GM13977 (cell line): ENCODE results near the gene HOXA10.

Experiments used
- DNase-seq: peaks from one replicate; pipeline ENCODE4 v3.0.0; 2012; ENCODE audit warnings: low spot score
- in situ Hi-C: fragments of 300-500 bp; cut with MboI; formaldehyde crosslinking; loops from one replicate; pipeline ENCODE4 v1.12.0; 2022; ENCODE audit warnings: low sequenced_read_pairs, low pct_unique_long_range_greater_than_20kb, mixed read lengths, inconsistent platforms; ENCODE audit not compliant: unreplicated experiment
- TF ChIP-seq, protein P1 (sequence below): IDR thresholded peaks from 2 replicates; pipeline ENCODE4 v1.5.1; 2012; ENCODE audit warnings: mild to moderate bottlenecking, control low read depth; ENCODE audit not compliant: insufficient read depth; ENCODE audit errors: extremely low read depth, missing control alignments

The HOXA10 gene

DNA sequence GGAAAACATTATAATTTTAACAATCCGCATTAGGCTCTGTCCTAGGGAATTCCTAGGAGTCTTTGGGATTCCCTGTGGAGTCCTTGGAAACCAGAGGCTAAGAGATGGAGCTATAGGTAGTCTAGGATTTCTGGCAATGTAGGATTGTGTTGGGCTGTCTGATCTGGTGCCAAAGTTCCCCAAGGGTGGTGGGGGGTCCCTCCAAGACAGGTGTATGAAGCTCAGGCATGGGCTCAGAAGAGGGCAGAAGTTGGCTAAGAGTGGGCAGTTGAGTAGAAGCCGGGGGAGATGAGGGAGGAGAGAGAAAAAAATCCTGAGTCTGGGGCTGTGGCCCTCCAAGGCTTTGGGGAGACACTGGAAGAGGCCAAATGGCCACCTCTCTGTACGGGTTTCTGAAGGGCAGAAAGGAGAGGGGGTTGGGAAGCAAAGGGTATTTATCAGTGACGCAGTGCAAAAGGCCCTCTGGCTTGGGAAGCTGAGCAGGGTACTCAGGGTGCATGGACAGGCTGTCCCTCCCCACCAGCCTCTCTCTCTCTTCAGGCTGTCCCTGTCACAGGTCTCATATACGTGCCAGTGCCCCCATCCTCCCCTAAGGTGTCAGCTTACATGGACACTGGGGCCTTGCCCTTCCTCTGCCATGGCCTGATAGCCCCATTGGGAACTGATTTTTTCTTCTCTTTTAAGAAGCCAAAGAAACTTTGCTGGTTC lies 27.5 kb downstream of the HOXA10 start:
- TF ChIP-seq, protein P1, sequence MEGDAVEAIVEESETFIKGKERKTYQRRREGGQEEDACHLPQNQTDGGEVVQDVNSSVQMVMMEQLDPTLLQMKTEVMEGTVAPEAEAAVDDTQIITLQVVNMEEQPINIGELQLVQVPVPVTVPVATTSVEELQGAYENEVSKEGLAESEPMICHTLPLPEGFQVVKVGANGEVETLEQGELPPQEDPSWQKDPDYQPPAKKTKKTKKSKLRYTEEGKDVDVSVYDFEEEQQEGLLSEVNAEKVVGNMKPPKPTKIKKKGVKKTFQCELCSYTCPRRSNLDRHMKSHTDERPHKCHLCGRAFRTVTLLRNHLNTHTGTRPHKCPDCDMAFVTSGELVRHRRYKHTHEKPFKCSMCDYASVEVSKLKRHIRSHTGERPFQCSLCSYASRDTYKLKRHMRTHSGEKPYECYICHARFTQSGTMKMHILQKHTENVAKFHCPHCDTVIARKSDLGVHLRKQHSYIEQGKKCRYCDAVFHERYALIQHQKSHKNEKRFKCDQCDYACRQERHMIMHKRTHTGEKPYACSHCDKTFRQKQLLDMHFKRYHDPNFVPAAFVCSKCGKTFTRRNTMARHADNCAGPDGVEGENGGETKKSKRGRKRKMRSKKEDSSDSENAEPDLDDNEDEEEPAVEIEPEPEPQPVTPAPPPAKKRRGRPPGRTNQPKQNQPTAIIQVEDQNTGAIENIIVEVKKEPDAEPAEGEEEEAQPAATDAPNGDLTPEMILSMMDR = no peak
- DNase-seq = no peak
- in situ Hi-C loops = no loop called here

DNA sequence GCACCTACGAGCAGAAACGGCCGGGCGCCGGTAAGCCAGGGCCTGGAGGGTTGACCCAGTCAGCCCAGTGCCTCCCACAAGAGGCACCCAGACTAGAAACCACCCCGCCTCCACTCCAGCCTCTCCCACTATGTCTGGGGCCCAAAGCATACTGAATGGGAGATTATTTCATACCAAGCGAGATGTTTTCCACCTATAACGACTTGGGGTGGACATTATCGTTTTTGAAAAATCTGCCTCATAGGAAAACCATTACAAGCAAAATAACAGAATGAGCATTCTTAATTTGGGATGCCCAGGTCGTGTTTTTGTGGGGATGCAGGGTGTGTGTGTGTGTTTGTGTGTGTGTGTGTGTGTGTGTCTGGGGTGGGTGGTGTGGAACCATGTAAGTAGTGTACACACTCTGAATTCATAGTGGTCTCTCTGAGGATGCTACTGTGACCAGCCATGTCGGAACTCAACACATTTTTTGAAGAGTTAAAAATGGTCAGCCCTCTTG lies 28.2 kb downstream of the HOXA10 start:
- in situ Hi-C loops = no loop called here
- no peak for DNase-seq
- TF ChIP-seq, protein P1 = no peak

DNA sequence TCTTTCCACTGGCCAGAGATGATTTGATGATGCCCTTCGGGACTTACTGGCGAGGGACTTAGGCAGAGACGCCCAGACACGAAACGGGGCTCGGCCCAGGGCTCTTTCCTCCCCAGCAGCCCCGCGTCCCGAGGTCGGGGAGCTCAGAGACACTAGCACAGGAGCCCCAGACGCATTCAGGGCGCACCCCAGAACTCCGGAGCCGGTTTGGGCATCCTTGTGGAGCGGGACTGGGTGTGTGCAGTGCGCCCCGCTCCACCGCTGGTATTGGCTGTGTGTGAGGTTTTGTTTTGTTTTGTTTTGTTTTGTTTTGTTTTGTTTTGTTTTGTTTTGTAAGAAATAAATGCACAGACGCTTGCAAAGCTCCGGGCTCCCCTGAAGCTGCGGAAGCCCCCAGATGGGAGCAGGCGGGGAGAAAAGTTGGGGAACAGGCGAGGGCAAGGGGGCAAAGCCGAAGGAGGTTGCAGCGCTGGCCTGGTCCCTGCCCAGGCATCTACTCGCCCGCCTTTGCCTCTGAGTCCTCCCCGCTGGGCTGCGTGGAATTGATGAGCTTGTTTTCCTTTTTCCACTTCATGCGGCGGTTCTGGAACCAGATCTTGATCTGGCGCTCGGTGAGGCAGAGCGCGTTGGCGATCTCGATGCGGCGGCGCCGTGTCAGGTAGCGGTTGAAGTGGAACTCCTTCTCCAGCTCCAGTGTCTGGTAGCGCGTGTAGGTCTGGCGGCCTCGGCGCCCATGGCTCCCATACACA lies 28.8 kb downstream of the HOXA10 start:
- no peak for DNase-seq
- in situ Hi-C loops = no loop called here
- TF ChIP-seq, protein P1 = no peak

DNA sequence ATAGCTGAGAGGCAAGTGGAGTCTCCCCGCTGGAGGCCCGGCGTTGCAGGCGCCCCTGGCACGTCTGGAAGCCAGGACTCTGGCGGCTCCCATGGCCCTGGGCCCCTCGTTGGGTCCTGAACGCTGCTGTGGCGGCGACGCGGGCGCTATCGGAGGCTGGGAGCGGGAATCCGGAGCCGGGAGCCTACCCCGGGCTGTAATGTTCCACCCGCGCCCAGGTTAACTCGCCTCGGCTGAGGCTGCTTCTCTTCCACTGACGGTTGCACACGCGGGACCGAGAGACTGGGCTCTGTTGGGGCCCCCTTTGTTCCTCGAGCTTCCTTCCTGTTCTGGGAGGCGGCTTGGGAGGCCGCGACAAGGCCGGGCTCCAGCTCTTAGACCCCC lies 29.3 kb downstream of the HOXA10 start:
- TF ChIP-seq, protein P1 = no peak
- in situ Hi-C loops = no loop called here

DNA sequence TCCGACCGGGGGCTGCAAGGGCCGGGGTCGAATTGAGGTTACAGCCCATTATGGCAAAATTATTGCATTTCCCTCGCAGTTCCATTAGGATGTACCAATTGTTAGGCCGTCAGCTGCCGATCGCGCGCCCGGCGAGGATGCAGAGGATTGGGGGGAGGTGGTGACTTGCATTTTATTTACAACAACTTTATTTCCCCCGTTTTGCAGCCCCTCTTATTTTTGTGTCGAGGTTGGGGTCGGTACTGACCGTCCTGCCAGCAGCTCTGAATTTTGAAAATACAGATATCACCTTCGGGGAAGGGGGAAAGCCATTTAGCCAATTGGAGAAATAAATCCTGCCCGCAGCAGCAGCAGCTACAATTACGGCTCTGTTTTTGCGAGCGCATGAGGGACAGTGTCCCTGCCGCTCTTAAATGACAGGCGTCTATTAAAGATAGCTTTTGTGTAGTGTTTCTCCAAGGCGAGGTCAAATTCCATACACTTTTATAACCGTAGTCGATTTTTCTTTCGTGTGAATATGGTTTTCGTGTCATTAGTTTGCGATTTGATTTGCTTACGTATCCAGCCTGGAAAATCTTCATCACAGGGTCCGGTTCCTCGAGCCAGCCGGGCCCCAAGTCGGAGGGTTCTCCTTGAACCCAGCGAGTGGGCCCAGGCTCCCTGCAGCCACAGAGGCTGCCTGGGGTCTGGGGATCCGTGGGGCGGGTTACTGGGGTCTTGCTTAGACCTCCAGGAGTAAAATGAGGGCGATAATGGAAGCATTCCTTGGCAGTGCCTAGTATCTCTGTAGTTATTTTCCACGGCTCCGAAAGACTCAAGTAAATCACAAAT lies 30.0 kb downstream of the HOXA10 start:
- TF ChIP-seq, protein P1 = no peak
- in situ Hi-C loops = no loop called here
- no peak for DNase-seq

More for the DNA sequence above, 29.3 kb downstream of the HOXA10 start:
- no peak for DNase-seq
